Loucy (cell line): ENCODE measurements around the gene TNFSF15.
"Not testable (repeated sequence)": the region's sequence is repeated elsewhere in the genome, so short reads cannot be mapped to it uniquely, and the experiment has no call there.

ENCODE experiments used
- H2AFZ ChIP-seq: fragments of 200-600 bp; sonication (generic); 2 replicates; pipeline ENCODE4 v1.6.0; 2016; ENCODE audit warnings: antibody characterized with exemption, mild to moderate bottlenecking, low read length, moderate library complexity
- H3F3A ChIP-seq: fragments of 200-600 bp; 2 replicates; pipeline ENCODE4 v1.6.0; 2016; ENCODE audit warnings: antibody characterized with exemption, low read depth, mild to moderate bottlenecking
- H3K27me3 ChIP-seq: fragments of 200-600 bp; sonication (generic); 2 replicates; pipeline ENCODE4 v1.6.1; 2014; ENCODE audit warnings: low read length, mild to moderate bottlenecking; ENCODE audit not compliant: insufficient read depth, poor library complexity, severe bottlenecking
- H3K36me3 ChIP-seq: fragments of 200-600 bp; sonication (generic); 2 replicates; pipeline ENCODE4 v1.6.1; 2016; ENCODE audit warnings: low read length; ENCODE audit not compliant: insufficient read depth
- H3K4me1 ChIP-seq: fragments of 200-600 bp; sonication (generic); 2 replicates; pipeline ENCODE4 v1.5.1; 2014; ENCODE audit warnings: low read length, mild to moderate bottlenecking; ENCODE audit not compliant: insufficient read depth, poor library complexity, severe bottlenecking
- H3K4me2 ChIP-seq: fragments of 200-600 bp; sonication (generic); 2 replicates; pipeline ENCODE4 v1.6.0; 2014; ENCODE audit warnings: antibody characterized with exemption, low read length, low read depth, mild to moderate bottlenecking; ENCODE audit not compliant: poor library complexity, severe bottlenecking
- H3K4me3 ChIP-seq: fragments of 200-600 bp; sonication (generic); 2 replicates; pipeline ENCODE4 v1.5.1; 2014; ENCODE audit warnings: low read length, mild to moderate bottlenecking, mixed read lengths; ENCODE audit not compliant: poor library complexity, severe bottlenecking
- H3K79me2 ChIP-seq: fragments of 200-600 bp; sonication (generic); 2 replicates; pipeline ENCODE4 v1.6.1; 2014; ENCODE audit warnings: low read length; ENCODE audit not compliant: insufficient read depth
- H3K9ac ChIP-seq: fragments of 200-600 bp; sonication (generic); 2 replicates; pipeline ENCODE4 v1.6.0; 2014; ENCODE audit warnings: mild to moderate bottlenecking, low read depth, low read length, moderate library complexity; ENCODE audit not compliant: poor library complexity, severe bottlenecking
- H3K9me2 ChIP-seq: fragments of 200-600 bp; sonication (generic); replicated peaks from 2 replicates; pipeline ENCODE4 v1.6.1; 2016; ENCODE audit warnings: low read depth, low read length, mixed read lengths
- H3K9me3 ChIP-seq: fragments of 200-600 bp; sonication (generic); 2 replicates; pipeline ENCODE4 v1.6.1; 2014; ENCODE audit warnings: mild to moderate bottlenecking, antibody characterized with exemption, low read length, low read depth; ENCODE audit not compliant: insufficient read depth
- H4K20me1 ChIP-seq: fragments of 200-600 bp; sonication (generic); 2 replicates; pipeline ENCODE4 v1.6.0; 2014; ENCODE audit warnings: antibody characterized with exemption, low read length, mild to moderate bottlenecking; ENCODE audit not compliant: insufficient read depth, poor library complexity, severe bottlenecking
- EZH2phosphoT487 ChIP-seq: fragments of 200-600 bp; IDR thresholded peaks from 2 replicates; pipeline ENCODE4 v1.6.1; 2018; ENCODE audit warnings: antibody characterized with exemption, mild to moderate bottlenecking, moderate library complexity, borderline replicate concordance
- TF ChIP-seq, protein P1 (sequence below): fragments of 200-600 bp; sonication (generic); conservative IDR thresholded peaks from 2 replicates; pipeline ENCODE4 v1.5.1; 2014; ENCODE audit warnings: mild to moderate bottlenecking, antibody characterized with exemption, low read length

The TNFSF15 gene

DNA sequence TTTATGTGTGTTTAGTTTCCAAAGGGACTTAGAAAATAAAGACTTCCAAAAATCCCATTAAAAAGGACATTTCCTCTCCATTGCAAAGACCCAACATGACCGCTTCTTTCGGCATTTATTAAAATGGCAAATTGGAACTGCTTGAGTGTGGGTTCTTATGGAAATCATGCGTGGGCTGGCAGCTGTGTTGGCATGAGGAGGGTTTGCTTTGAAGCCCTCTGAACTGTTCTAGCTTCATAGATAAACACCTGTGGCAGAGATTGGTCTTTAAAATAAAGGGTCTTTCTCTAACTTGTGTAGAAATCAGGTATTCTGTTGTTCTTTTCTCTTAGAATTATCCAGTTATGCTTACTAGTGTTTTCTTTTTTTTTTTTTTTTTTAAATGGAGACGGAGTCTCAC lies 68.0 kb downstream of the TNFSF15 start:
- H3K4me2 ChIP-seq, result no peak overlapping the region
- no peaks in the 10 kb centered on the region for H3K9me2 ChIP-seq
- H3K79me2 ChIP-seq, result no peaks in the 10 kb centered on the region
- H3K4me1 ChIP-seq, result no peaks in the 10 kb centered on the region
- H4K20me1 ChIP-seq, result no peaks in the 10 kb centered on the region
- TF ChIP-seq, protein P1, sequence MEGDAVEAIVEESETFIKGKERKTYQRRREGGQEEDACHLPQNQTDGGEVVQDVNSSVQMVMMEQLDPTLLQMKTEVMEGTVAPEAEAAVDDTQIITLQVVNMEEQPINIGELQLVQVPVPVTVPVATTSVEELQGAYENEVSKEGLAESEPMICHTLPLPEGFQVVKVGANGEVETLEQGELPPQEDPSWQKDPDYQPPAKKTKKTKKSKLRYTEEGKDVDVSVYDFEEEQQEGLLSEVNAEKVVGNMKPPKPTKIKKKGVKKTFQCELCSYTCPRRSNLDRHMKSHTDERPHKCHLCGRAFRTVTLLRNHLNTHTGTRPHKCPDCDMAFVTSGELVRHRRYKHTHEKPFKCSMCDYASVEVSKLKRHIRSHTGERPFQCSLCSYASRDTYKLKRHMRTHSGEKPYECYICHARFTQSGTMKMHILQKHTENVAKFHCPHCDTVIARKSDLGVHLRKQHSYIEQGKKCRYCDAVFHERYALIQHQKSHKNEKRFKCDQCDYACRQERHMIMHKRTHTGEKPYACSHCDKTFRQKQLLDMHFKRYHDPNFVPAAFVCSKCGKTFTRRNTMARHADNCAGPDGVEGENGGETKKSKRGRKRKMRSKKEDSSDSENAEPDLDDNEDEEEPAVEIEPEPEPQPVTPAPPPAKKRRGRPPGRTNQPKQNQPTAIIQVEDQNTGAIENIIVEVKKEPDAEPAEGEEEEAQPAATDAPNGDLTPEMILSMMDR, result no peak
- TF ChIP-seq EZH2phosphoT487, result no peak
- no peaks in the 10 kb centered on the region for H3K9me3 ChIP-seq
- H3K4me3 ChIP-seq, result no peak overlapping the region
- no peaks in the 10 kb centered on the region for H3K36me3 ChIP-seq
- H3K9ac ChIP-seq, result no peak overlapping the region
- no peaks in the 10 kb centered on the region for H3F3A ChIP-seq
- H3K27me3 ChIP-seq, result no peaks in the 10 kb centered on the region
- no peak overlapping the region for H2AFZ ChIP-seq

DNA sequence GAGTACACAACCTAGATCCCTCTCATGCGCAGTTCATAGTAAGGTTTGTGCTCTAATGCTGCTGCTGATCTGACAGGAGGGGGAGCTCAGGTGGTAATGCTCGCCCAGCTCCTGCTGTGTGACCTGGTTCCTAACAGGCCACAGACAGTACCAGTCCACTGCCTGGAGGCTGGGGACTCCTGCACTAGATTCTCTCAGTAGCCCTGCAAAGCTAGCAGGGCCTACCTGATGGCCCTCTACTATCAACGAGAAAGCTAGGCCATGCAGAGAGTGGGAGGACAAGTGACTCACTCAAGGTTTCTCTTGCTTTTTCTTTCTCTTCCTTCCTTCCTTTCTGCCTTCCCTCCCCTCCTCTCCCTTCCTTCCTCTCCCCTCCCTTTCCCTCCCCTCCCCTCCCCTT lies 68.7 kb downstream of the TNFSF15 start:
- TF ChIP-seq, protein P1, result no peak
- TF ChIP-seq EZH2phosphoT487, result no peak
- H3K4me1 ChIP-seq, result no peaks in the 10 kb centered on the region

DNA sequence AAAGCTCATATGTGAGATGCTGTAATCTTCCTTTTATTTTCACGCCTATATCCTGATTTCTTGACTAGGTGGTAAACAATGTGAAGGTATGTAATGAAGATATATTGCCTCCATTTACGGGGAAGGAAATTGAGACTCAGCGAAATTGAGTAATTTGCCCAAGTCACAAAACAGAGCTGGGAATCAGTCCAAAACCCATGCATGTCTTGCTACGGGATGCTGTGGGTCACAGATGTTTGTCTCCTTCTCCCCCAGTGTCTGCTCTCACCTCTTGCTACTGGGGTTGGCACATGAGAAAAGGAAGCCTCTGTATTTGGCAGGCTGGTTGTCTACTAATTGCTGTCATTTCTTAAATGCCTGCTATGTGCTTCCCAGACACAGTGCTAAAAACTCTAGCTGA lies 70.1 kb downstream of the TNFSF15 start:
- H3K4me1 ChIP-seq, result no peaks in the 10 kb centered on the region
- H3K27me3 ChIP-seq, result no peaks in the 10 kb centered on the region
- no peak overlapping the region for H3K4me3 ChIP-seq
- no peaks in the 10 kb centered on the region for H3K36me3 ChIP-seq
- no peaks in the 10 kb centered on the region for H3F3A ChIP-seq
- H3K79me2 ChIP-seq, result no peaks in the 10 kb centered on the region
- no peak overlapping the region for H3K4me2 ChIP-seq
- TF ChIP-seq, protein P1, result no peak
- no peak for TF ChIP-seq EZH2phosphoT487
- H4K20me1 ChIP-seq, result no peaks in the 10 kb centered on the region
- H3K9me3 ChIP-seq, result no peaks in the 10 kb centered on the region
- no peaks in the 10 kb centered on the region for H3K9me2 ChIP-seq
- no peak overlapping the region for H2AFZ ChIP-seq
- no peak overlapping the region for H3K9ac ChIP-seq

More for the DNA sequence above, 68.7 kb downstream of the TNFSF15 start:
- Histone ChIP-seq H4K20me1 (no peaks in the 10 kb centered on the region), H3K9me2 (no peaks in the 10 kb centered on the region), H3K4me2 (no peak overlapping the region), H3K27me3 (no peaks in the 10 kb centered on the region), H3K79me2 (no peaks in the 10 kb centered on the region), H3K4me3 (no peak overlapping the region), H2AFZ (no peak overlapping the region), H3K9me3 (no peaks in the 10 kb centered on the region), H3K9ac (no peak overlapping the region), H3K36me3 (no peaks in the 10 kb centered on the region), H3F3A (no peaks in the 10 kb centered on the region)

DNA sequence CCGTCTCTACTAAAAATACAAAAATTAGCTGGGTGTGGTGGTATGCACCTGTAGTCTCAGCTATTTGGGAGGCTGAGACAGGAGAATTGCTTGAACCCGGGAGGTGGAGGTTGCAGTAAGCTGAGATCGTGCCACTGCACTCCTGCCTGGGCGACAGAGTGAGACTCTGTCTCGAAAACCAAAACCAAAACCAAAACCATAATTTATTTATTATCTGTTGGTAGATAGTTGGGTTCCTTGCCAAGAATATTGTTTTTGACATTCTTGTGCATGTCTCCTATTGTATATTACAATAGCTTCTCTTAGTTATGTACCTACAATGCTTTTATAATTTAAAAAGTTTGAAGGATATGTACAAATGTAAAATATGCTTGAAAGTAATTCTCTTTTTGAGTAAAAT lies 70.7 kb downstream of the TNFSF15 start:
- not testable (repeated sequence) for H3K9me2 ChIP-seq, H3K9ac ChIP-seq, H3K27me3 ChIP-seq, H3K4me1 ChIP-seq, H3K79me2 ChIP-seq, H3K36me3 ChIP-seq, H2AFZ ChIP-seq, H3K4me3 ChIP-seq, H4K20me1 ChIP-seq, H3K9me3 ChIP-seq, H3F3A ChIP-seq, H3K4me2 ChIP-seq
